ENCODE measurements around the gene RALGPS1. TPM values are rescaled to one million over a fixed set of nuclear protein-coding genes. Genes with fewer than 3 reads are reported as not detected.

The RALGPS1 gene
- total RNA-seq, 2 experiments from 2014 or later: 14.1 to 14.4 TPM

DNA sequence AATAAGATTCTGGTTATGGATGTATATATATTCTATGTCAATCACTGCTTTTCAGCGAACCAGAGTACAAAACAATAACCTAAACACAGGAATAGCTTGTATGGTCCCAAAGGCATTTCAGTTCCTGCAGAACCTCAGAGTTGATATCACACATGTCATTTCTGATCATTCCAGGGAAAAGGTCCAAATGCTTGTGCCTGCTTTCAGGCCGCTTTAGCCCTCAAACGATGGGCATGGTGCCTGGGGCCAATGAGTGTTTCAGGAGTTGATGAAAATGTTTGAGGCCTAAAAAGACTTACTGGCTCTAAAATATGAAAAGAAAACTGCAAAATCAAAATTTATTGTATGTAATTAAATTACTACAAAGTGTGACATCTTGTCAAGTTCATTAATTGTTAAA, 185.1 kb downstream of the RALGPS1 start:
- no TSS peak for BruUV-seq (replicated peaks)
- no peak for DNase-seq (ENCODE audit: low spot score)
- TF ChIP-seq EZH2phosphoT487 (IDR thresholded peaks at IDR 0.05; ENCODE audit: borderline replicate concordance, low read depth, low read length): no peak
- no peak for TF ChIP-seq CTCF (conservative IDR thresholded peaks at IDR 0.05; ENCODE audit: low read length)
- no peaks in the 10 kb centered on the region for H3K9me2 ChIP-seq (ENCODE audit: insufficient read depth, low read length)
- H3K27ac ChIP-seq (ENCODE audit: low read depth, low read length, poor library complexity, severe bottlenecking): no peak overlapping the region
- no peaks in the 10 kb centered on the region for H4K20me1 ChIP-seq (ENCODE audit: insufficient read depth, low read length)
- no peak overlapping the region for H3K4me2 ChIP-seq (ENCODE audit: low read length)
- no peaks in the 10 kb centered on the region for H3K36me3 ChIP-seq (ENCODE audit: insufficient read depth, low read length)
- H3K9me3 ChIP-seq (ENCODE audit: low read length): no peaks in the 10 kb centered on the region
- intact Hi-C loops (cut with micrococcal nuclease; ENCODE audit: unreplicated experiment): loop anchor here (10.0 kb wide), 1 partner anchor 95 kb away; no protein-coding TSS in a partner anchor
- H3K4me3 ChIP-seq (ENCODE audit: low read depth, low read length, poor library complexity, severe bottlenecking): no peak overlapping the region
- CTCF ChIA-PET (ENCODE audit: unreplicated experiment): no interaction called here
- H2AFZ ChIP-seq (ENCODE audit: low read length): no peak overlapping the region
- H3K4me1 ChIP-seq (ENCODE audit: insufficient read depth, low read length, poor library complexity, severe bottlenecking): no peaks in the 10 kb centered on the region
- POLR2A ChIA-PET: no interaction called here
- no peaks in the 10 kb centered on the region for H3K79me2 ChIP-seq (ENCODE audit: insufficient read depth, low read depth, low read length)

DNA sequence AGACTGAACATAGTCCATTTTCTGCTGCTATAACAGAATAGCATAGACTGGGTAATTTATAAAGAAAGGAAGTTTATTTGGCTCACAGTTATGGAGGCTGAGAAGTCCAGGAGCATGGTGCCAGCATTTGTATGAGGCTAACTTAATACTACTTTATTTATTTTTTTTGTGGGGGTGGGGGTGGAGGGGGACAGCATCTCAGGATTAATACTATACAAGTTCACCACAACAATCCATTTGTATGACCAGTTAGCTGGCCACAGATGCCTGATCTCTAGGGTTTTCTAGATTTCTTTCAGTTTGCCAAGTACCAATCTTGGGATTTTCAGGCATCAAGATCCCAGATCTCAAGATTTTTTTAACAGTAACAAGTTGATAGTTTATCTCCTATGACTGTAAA, 187.6 kb downstream of the RALGPS1 start:
- no peak overlapping the region for H3K4me2 ChIP-seq (ENCODE audit: low read length)
- no peaks in the 10 kb centered on the region for H3K4me1 ChIP-seq (ENCODE audit: insufficient read depth, low read length, poor library complexity, severe bottlenecking)
- TF ChIP-seq EZH2phosphoT487 (IDR thresholded peaks at IDR 0.05; ENCODE audit: borderline replicate concordance, low read depth, low read length) (no peak), CTCF (conservative IDR thresholded peaks at IDR 0.05; ENCODE audit: low read length) (no peak)
- no TSS peak for BruUV-seq (replicated peaks)
- CTCF ChIA-PET (ENCODE audit: unreplicated experiment): no interaction called here
- DNase-seq (ENCODE audit: low spot score): no peak
- intact Hi-C loops (cut with micrococcal nuclease; ENCODE audit: unreplicated experiment): no loop called here
- H3K36me3 ChIP-seq (ENCODE audit: insufficient read depth, low read length): no peaks in the 10 kb centered on the region
- H2AFZ ChIP-seq (ENCODE audit: low read length): no peak overlapping the region
- no peaks in the 10 kb centered on the region for H4K20me1 ChIP-seq (ENCODE audit: insufficient read depth, low read length)
- no peaks in the 10 kb centered on the region for H3K9me3 ChIP-seq (ENCODE audit: low read length)
- POLR2A ChIA-PET: no interaction called here
- no peak overlapping the region for H3K27ac ChIP-seq (ENCODE audit: low read depth, low read length, poor library complexity, severe bottlenecking)
- H3K79me2 ChIP-seq (ENCODE audit: insufficient read depth, low read depth, low read length): no peaks in the 10 kb centered on the region
- no peaks in the 10 kb centered on the region for H3K9me2 ChIP-seq (ENCODE audit: insufficient read depth, low read length)
- H3K4me3 ChIP-seq (ENCODE audit: low read depth, low read length, poor library complexity, severe bottlenecking): no peak overlapping the region

DNA sequence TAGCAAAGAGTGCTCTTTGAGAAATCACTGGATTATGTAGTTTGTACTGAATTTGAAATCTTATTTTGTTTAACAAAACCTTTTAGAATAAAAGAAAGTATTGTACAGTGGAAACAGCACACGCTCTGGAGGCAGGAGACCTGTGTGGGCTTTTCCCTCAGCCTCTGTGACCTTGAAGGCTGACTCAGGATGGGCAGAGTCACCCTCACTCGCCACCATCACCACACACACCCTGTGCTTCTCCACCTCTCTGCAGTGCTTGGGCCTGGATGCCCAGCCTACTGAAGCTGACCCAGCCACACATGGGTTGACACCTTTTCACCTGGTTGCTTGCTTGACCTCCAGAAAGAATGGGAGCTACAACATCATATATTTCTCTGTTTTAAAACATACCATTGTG, 188.2 kb downstream of the RALGPS1 start:
- CTCF ChIA-PET (ENCODE audit: unreplicated experiment): interaction anchor here (0.6 kb wide), 1 partner anchor 10 kb away, joined by 3 read pairs; no protein-coding TSS in a partner anchor
- H3K9me2 ChIP-seq (ENCODE audit: insufficient read depth, low read length): no peaks in the 10 kb centered on the region
- POLR2A ChIA-PET: no interaction called here

More for the DNA sequence above, 188.2 kb downstream of the RALGPS1 start:
- BruUV-seq (replicated peaks): no TSS peak
- Histone ChIP-seq H3K79me2 (ENCODE audit: insufficient read depth, low read depth, low read length) (no peaks in the 10 kb centered on the region), H3K4me1 (ENCODE audit: insufficient read depth, low read length, poor library complexity, severe bottlenecking) (no peaks in the 10 kb centered on the region), H3K4me2 (ENCODE audit: low read length) (no peak overlapping the region), H3K9me3 (ENCODE audit: low read length) (no peaks in the 10 kb centered on the region), H3K27ac (ENCODE audit: low read depth, low read length, poor library complexity, severe bottlenecking) (no peak overlapping the region), H2AFZ (ENCODE audit: low read length) (no peak overlapping the region), H3K4me3 (ENCODE audit: low read depth, low read length, poor library complexity, severe bottlenecking) (no peak overlapping the region), H3K36me3 (ENCODE audit: insufficient read depth, low read length) (no peaks in the 10 kb centered on the region), H4K20me1 (ENCODE audit: insufficient read depth, low read length) (no peaks in the 10 kb centered on the region)
- intact Hi-C loops (cut with micrococcal nuclease; ENCODE audit: unreplicated experiment): no loop called here
- TF ChIP-seq EZH2phosphoT487 (IDR thresholded peaks at IDR 0.05; ENCODE audit: borderline replicate concordance, low read depth, low read length) (no peak), CTCF (conservative IDR thresholded peaks at IDR 0.05; ENCODE audit: low read length) (no peak)
- no peak for DNase-seq (ENCODE audit: low spot score)

Measured in OCI-LY7 (cell line).